ENCODE data around the gene CTTNBP2.

Gene CTTNBP2

GRCh38 chr7:117888627-117889026, 15.4 kb upstream of the CTTNBP2 start:
- ChIA-PET CTCF (interaction anchor here (0.7 to 1.2 kb wide), 3 partner anchors 18 to 177 kb away, joined by 3 read pairs; no protein-coding TSS in a partner anchor), POLR2A (no interaction called here)
- no peaks in the 10 kb centered on the region for H3K4me1 ChIP-seq (ENCODE audit: control insufficient read depth, insufficient read depth, low read length)

More at GRCh38 chr7:117888627-117889026, 15.4 kb upstream of the CTTNBP2 start:
- H3K27ac ChIP-seq (ENCODE audit: extremely low read depth, low read depth, low read length) = no peak overlapping the region
- TF ChIP-seq ZNF664 (tag by site-specific recombination; IDR thresholded peaks at IDR 0.05) (no peak), ZNF701 (tag by site-specific recombination; IDR thresholded peaks at IDR 0.05) (no peak), ZNF555 (tag by site-specific recombination; conservative IDR thresholded peaks at IDR 0.05) (no peak), CTCF (tag by site-specific recombination; IDR thresholded peaks at IDR 0.05) (no peak), ZNF248 (tag by site-specific recombination; IDR thresholded peaks at IDR 0.05) (no peak), ZNF391 (tag by site-specific recombination; IDR thresholded peaks at IDR 0.05; ENCODE audit: borderline replicate concordance, low read depth) (no peak), ZBTB6 (tag by site-specific recombination; IDR thresholded peaks at IDR 0.05) (no peak), ZNF580 (tag by site-specific recombination; IDR thresholded peaks at IDR 0.05) (no peak), ZBTB7A (tag by site-specific recombination; IDR thresholded peaks at IDR 0.05; ENCODE audit: low read depth) (no peak), KLF7 (tag by site-specific recombination; IDR thresholded peaks at IDR 0.05; ENCODE audit: borderline replicate concordance) (no peak), AEBP2 (tag by site-specific recombination; IDR thresholded peaks at IDR 0.05; ENCODE audit: borderline replicate concordance) (no peak), ZNF548 (tag by site-specific recombination; IDR thresholded peaks at IDR 0.05) (no peak), KLF9 (tag by site-specific recombination; IDR thresholded peaks at IDR 0.05; ENCODE audit: low read depth) (no peak), ZNF830 (tag by site-specific recombination; IDR thresholded peaks at IDR 0.05; ENCODE audit: low read depth) (no peak), ZNF776 (tag by site-specific recombination; IDR thresholded peaks at IDR 0.05; ENCODE audit: borderline replicate concordance) (no peak), REST (tag by site-specific recombination; IDR thresholded peaks at IDR 0.05) (no peak), ZNF24 (tag by site-specific recombination; IDR thresholded peaks at IDR 0.05) (no peak)
- no peak overlapping the region for H3K4me3 ChIP-seq (ENCODE audit: low read depth, low read length)
- H3K9me3 ChIP-seq (ENCODE audit: control insufficient read depth, insufficient read depth, low read depth, low read length) = no peaks in the 10 kb centered on the region
- no peaks in the 10 kb centered on the region for H3K36me3 ChIP-seq (ENCODE audit: control insufficient read depth in 2 of 2, insufficient read depth in 1 of 2, low read length in 2 of 2)
